ENCODE results near the gene TRIM33. TPM values are rescaled to one million over a fixed set of nuclear protein-coding genes. Genes with fewer than 3 reads are reported as not detected.

TRIM33 gene
- 36.4 TPM for total RNA-seq
- long read RNA-seq, full-length matches to known transcripts = 35 of 61 reads
- long read RNA-seq, partial matches to known transcripts = 15 of 61 reads
- long read RNA-seq, other reads (novel, unspliced or antisense) = 11 of 61 reads

- Histone ChIP-seq H3K4me1 (peaks cover 44% of the 10 kb centered on the region), H3K9me3 (no peaks in the 10 kb centered on the region)
Measured at GRCh38 chr1:114511032-114511785, at the start of gene TRIM33. Gene TRIM33, minus strand, starts transcription at chr1:114511203. Its CDS starts 127 bp downstream, at chr1:114511076.

DNA sequence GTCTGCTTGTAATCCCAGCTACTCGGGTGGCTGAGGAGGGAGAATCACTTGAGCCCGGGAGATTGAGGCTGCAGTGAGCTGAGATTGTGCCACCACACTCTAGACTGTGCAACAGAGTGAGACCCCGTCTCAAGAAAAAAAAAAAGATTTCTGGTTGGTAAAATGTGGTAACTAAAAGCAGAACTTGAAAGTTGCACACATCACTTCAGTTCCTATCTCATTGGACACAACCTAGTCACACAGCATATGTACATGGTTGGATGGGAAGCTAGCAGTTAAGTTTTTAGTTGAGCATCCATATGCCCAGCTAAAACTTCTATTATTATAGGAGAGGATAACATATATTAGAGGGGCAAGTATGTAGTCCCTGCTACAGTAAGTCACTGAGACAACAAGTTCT, 48.4 kb upstream of the TRIM33 start:
- Histone ChIP-seq H3K27ac (no peak overlapping the region), H3K27me3 (ENCODE audit: low read depth) (no peaks in the 10 kb centered on the region), H3K9me3 (no peaks in the 10 kb centered on the region), H3K36me3 (no peaks in the 10 kb centered on the region), H3K4me3 (no peak overlapping the region), H3K4me1 (no peaks in the 10 kb centered on the region)
- no peak for TF ChIP-seq CTCF (IDR thresholded peaks at IDR 0.05)
- no peak for DNase-seq
- intact Hi-C loops (cut with DNase I) = no loop called here
- no peak for ATAC-seq

More at GRCh38 chr1:114511032-114511785, at the start of gene TRIM33:
- no peaks in the 10 kb centered on the region for H3K27me3 ChIP-seq (ENCODE audit: low read depth)
- peak within 1 kb of the TSS; percentile 99 for H3K27ac ChIP-seq
- peak within 1 kb of the TSS; percentile 99 for H3K4me3 ChIP-seq
- no peak for TF ChIP-seq CTCF (IDR thresholded peaks at IDR 0.05)
- ATAC-seq = peak; percentile 96 to 97
- peak; percentile 95 for DNase-seq
- intact Hi-C loops (cut with DNase I) = no loop called here
- H3K36me3 ChIP-seq = peaks cover 11% of the 10 kb centered on the region

GRCh38 chr1:114558544-114558943, 47.5 kb upstream of the TRIM33 start:
- intact Hi-C loops (cut with DNase I) = no loop called here
- Histone ChIP-seq H3K27me3 (ENCODE audit: low read depth) (no peaks in the 10 kb centered on the region), H3K36me3 (no peaks in the 10 kb centered on the region), H3K9me3 (no peaks in the 10 kb centered on the region), H3K27ac (no peak overlapping the region), H3K4me3 (no peak overlapping the region), H3K4me1 (no peaks in the 10 kb centered on the region)
- DNase-seq (no peak), ATAC-seq (no peak)
- peak; percentile 38 for TF ChIP-seq CTCF (IDR thresholded peaks at IDR 0.05)

DNA sequence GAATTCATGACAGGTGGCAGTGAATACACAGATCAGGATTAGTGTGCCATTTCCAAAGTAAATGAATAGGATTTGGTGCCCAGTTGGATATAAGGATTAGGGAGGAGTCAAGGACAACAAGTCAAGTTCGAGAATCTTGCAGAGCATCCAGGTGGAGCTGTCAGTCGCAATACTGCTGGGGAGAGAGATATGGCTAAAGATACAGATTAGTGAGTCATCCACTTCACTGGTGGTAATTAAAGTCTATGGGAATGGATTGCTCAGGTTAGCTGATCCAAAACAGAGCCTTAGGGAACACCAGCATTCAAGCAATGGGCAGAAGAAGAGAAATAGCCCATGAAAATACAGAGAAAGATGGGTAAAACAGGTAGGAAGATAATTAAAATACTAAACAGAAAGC, 43.6 kb upstream of the TRIM33 start:
- TF ChIP-seq CTCF (IDR thresholded peaks at IDR 0.05) = no peak

GRCh38 chr1:114552106-114552639, 41.2 kb upstream of the TRIM33 start:
- intact Hi-C loops (cut with DNase I) = no loop called here
- no peak for ATAC-seq

More for the DNA sequence above, 43.6 kb upstream of the TRIM33 start:
- no peaks in the 10 kb centered on the region for H3K4me1 ChIP-seq
- H3K27me3 ChIP-seq (ENCODE audit: low read depth) = no peaks in the 10 kb centered on the region
- intact Hi-C loops (cut with DNase I) = no loop called here
- H3K27ac ChIP-seq = no peak overlapping the region
- no peak for DNase-seq
- H3K9me3 ChIP-seq = no peaks in the 10 kb centered on the region
- H3K36me3 ChIP-seq = no peaks in the 10 kb centered on the region
- ATAC-seq = no peak
- no peak overlapping the region for H3K4me3 ChIP-seq

More at GRCh38 chr1:114552106-114552639, 41.2 kb upstream of the TRIM33 start:
- Histone ChIP-seq H3K36me3 (no peaks in the 10 kb centered on the region), H3K27ac (no peak overlapping the region), H3K4me1 (no peaks in the 10 kb centered on the region), H3K4me3 (no peak overlapping the region), H3K27me3 (ENCODE audit: low read depth) (no peaks in the 10 kb centered on the region), H3K9me3 (no peaks in the 10 kb centered on the region)
- no peak for DNase-seq
- TF ChIP-seq CTCF (IDR thresholded peaks at IDR 0.05) = no peak

Measured in lower lobe of right lung (tissue), 2 donors.